ENCODE results near the gene IRF8.
"Not testable (repeated sequence)": the region's sequence is repeated elsewhere in the genome, so short reads cannot be mapped to it uniquely, and the experiment has no call there.

The IRF8 gene

DNA sequence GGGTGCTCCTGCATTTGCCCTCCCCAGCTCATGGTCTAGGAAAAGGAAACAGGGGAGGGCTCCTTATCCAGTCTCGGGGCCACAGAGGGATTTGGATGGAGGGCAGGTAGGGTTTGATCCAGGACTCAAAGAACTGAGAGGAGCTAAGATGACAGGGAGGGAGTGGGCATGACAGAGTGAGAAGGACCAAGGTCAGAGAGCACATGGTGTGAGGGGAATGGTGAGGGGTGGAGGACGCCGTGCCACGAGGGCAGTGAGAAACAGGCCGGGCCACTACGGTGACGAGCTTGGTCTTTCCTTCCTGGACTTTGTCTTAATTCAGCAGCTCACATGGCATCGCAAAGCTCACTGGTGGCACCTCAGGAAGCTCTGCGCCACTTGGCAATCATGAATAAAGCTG lies 35.2 kb downstream of the IRF8 start:
- DNase-seq (ENCODE audit: low read depth, low spot score) = no peak

DNA sequence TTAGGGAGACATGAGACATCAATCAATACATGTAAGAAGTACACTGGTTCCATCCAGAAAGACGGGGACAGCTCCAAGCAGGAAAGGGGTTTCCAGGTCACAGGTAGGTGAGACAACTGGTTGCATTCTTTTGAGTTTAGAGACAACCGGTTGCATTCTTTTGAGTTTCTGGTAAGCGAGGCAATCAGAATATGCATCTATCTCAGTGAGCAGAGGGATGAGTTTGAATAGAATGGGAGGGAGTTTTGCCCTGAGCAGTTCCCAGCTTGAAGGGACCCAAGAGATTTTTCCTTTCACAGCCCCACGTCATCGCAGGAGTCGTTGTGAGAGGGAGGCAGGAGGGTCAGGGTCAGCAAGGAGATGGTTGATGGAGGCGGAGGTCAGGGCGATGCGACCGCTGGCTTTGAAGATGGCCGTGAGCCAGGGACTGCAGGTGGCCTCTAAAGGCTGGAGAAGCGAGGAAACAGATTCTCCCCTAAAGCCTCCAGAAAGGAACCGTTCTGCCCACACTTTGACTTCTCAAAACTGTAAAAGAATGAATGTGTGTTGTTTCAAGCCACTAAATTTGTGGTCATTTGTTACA lies 36.5 kb downstream of the IRF8 start:
- no peak for DNase-seq (ENCODE audit: low read depth, low spot score)

DNA sequence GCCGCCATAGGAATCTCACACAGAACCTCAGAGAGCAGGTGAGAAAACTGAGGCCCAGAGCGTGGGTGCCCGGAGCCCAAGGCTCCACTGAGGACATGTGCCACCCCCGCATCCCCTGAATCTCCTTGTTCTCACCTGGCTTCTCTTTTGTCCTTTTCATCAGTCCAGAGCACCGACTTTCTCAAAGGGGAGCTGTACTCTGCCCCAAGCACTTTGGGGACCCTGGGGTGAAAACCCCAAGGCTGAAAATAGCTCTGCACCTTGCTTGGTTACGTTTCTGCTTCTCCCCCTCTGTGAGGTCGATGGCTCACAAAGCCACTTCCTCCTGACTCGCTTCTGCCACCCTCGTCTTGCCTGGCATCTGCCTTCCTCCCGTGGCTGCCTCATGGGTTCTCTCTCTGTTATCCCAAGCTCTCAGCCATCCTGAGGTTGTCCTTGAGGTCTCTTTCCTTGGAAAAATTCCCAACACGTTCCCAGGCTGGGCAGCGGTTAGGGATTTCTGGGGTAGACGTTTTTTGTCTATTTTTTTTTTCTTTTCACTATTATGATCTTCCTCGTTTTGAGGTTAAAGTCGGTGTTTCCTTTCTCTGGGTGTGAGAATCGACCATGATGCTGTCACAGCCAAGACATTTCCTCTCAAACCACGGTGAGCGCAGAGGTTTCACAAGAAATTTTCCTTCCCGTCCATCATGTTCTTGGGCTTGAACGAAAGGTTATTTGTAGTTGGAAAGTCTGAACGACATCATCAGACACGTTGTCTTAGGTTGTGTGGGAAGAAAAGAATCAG lies 37.2 kb downstream of the IRF8 start:
- peak; percentile 55 for DNase-seq (ENCODE audit: low read depth, low spot score)

- no peak for DNase-seq (ENCODE audit: low read depth, low spot score)
These were observed 37.9 kb downstream of the IRF8 start for GRCh38 chr16:85936816-85937215.

DNA sequence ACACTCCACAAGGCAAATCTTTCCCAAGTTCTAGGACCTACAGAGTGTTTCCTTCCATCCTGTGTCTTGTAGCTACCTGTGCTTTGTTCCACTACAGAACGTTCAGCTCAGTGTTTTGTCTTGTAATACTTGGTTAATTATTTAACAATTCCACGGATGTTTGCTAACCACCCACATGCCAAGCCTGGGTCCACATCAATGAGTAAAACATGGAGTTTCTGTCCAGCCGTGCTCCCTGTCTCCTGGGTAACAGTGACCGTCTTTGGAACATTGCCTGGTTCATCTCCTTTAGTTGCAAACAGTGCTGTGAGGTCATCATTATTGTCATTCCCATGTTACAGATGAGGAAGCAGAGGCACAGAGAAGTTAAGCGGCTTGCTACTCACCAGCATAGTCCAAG lies 41.3 kb downstream of the IRF8 start:
- DNase-seq (ENCODE audit: low read depth, low spot score) = no peak

DNA sequence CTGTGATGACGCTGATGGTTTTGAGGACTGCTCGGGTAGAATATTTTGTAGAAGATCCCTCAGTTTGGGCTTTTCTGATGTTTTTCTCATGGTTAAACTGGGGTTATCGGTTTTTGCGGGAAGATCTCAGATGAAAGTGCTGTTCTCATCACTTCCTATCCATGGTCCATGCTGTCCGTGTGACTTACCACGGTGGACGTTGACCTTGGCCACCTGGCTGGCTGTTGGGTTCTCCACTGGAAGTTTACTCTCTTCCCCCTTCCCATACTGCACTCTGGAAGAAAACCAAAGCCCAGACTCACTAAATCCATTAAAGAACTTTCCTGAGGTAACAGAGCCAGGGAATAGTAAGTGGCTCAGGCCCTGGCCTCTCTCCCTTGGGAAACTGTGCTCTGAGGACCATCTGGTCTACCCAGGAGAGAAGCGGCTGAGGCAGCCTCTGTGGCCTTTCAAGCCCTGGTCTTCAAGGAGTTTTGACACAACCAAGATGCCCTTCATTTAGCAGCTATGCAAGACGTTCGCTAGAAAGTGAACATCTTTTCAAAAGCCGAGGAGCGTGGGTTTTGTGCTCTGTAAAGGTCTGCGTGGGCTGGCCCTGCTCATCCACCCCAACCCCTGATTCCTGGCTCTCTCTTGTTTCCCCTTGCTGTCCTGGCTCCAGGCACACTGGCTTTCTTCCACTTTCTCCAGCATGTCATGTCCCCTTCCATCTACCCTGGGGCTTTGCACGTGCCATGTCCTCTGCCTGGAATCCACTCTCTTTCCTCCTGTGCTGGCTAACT lies 43.1 kb downstream of the IRF8 start:
- no peak for DNase-seq (ENCODE audit: low read depth, low spot score)

- not testable (repeated sequence) for DNase-seq (ENCODE audit: low read depth, low spot score)
These were observed 43.7 kb downstream of the IRF8 start for GRCh38 chr16:85942659-85943058.

DNA sequence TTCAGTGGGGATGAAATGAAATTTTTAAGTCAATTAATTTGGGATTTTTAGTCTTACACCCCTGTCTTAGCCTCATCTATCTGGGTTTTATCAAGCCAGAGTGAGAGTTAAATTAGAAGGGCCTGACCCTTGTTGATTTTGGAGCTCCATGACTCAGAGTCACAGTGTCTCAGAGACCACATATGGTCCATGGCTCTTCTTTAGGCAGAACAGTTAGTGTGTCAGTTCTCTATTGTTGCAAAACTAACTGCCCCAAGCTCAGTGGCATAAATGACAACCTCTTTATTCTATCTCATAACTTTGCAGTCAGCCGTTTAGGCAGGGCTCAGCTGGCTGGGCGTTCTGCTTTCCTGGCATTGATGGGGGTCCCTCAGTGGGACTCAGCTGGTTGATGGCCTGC lies 44.7 kb downstream of the IRF8 start:
- DNase-seq (ENCODE audit: low read depth, low spot score) = no peak

DNA sequence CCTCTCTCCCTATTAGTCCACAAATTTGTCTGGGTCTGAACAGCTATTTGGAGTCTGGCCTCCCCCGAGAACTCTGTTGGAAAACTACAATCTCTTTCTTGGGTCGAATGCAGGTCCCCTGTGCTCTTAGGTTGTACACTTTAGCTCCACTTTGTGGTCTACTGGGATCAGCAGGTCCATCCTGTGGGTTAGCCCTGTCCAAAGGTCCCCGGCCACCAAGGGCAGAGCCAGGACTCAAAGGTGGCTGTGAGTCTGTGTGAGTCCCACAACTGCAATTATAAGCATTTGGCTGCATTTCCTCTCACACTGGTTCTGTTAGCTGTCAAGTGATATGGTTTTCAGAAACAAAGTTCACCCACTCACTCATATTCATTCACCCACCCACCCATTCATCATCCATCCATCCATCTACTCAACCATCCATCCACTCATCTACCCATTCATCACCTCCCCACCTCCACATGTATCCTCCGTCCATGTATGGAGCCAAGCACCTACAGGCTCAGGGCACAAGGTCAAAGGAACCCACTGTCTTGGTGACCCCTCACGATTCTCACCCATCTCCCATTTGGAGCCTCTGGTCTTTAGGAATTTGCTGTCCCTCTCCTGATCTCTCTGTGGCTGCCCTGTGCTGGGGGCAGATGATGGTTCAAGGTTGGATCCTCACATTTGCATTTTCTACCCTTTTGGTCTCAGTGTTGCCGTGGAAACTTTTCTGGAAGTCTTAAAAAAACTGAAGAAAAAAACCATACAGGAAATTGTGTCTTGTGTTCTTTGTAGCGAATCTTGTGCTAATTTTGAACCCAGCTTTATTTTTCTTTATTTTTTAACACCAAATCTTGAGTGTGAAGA lies 45.8 kb downstream of the IRF8 start:
- DNase-seq (ENCODE audit: low read depth, low spot score) = no peak

GRCh38 chr16:85945424-85945751 lies 46.4 kb downstream of the IRF8 start:
- DNase-seq (ENCODE audit: low read depth, low spot score) = no peak

DNA sequence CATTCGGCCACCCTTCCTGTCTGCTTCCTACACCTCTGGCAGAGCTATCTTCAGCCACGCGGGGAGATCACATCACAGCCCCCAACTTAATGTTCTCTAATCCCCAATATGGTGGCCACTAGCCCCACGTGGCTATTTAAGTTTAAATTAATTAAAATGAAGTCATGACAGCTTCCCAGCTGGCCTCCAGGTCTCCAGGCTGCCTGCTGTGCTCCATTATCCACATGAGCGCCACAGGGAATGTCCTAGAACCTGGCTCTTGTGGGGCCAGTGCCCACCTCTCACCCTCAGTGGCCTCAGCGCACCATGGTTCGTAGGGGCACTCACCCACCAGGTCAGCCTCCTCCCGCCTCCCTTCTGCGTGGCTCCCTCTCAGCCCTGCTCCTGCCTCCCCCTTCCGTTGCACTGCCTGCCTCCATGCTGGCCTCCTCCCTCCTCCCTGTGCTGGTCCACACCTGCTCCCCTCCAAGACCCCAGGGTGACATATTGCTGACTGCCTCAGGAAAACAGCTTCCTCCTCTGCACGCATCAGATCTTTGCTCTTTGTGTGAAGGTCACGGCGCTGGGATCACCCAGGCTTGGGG lies 47.7 kb downstream of the IRF8 start:
- DNase-seq (ENCODE audit: low read depth, low spot score) = no peak

GRCh38 chr16:85947230-85948137 lies 48.5 kb downstream of the IRF8 start:
- DNase-seq (ENCODE audit: low read depth, low spot score) = peak; percentile 25

- DNase-seq (ENCODE audit: low read depth, low spot score) = no peak
These were observed 49.2 kb downstream of the IRF8 start for GRCh38 chr16:85948138-85948509.

DNA sequence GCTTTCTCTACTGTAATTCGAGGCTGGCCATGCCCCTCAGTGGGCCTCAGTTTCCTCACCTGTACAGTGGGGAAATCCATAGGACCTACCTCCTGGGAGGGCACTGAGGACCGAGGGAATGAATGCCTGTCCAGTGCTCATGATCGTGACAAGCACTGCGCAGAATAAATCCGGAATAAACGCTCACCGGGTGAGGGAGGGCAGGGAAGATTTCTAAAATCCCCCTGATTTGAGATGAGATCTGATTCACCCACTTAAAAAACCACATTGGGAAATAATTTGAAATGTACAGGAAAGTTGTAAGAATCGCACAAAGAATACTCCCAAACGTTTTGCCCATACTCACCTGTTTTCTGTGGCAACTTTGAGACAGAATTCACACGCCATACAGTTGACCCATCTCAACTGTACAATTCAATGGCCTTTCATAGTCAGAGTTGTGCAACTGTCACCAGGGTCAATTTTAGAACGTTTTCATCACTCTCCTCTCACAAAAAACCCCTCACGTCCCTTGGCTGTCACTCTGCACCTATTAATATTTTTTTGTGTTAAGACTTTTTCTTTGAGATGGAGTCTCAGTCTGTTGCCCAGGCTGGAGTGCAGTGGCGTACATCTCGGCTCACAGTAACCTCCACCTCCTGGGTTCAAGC lies 49.8 kb downstream of the IRF8 start:
- DNase-seq (ENCODE audit: low read depth, low spot score) = no peak

DNA sequence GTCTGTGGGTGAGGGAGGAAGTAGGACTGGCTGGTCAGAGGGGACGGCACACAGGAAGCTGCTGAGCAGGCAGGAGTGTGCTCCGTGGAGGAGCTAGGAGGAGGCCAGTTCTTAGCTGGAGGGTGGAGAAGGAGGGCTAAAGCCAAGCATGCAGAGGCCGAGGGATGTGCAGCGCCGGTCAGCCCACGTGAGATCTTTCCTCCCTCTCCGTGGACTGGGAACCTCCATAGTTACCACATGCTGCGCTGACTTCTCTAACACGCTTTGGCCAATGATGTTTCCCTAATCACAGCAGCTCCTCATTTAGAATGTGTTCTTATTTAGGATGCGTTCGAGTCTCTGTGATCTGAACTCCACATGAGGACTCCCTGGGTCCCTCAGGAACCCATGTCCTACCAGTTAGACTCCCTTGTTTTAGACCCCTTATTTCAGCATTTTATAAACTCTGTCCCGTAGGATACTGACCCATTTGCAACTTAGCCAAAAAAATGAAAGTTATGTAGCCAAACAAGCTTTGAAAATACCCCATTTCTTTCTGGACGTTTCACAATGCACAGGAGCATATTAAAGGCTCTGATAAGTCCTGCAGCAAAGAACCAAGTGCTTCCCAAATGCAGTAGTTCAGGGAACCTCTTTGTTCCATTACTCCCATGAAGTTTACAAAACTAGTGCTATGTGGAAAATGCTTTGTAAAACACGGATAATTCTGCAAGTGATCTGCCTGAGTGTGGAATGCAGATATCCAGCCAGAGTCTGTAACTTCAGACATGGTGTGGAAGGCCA lies 51.4 kb downstream of the IRF8 start:
- DNase-seq (ENCODE audit: low read depth, low spot score) = no peak

DNA sequence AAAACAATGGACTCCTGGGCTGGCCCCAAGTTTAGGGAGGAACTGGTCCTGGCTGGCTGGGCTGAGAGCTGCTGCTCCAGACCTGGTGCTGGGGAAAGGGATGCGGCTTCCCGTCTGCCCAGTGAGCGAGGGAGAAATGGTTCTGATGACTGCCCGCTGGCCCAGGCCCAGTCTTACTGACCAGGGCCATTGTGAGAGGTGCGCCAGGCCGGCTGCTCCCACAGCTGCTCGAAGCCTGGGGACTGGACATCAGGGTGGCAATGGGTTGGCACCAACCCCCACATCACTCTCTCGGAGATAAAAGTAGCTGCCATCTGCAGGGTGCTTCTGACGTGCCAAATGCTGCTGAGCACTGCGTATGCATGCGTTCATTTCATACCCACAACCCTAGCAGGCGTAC lies 53.2 kb downstream of the IRF8 start:
- no peak for DNase-seq (ENCODE audit: low read depth, low spot score)

DNA sequence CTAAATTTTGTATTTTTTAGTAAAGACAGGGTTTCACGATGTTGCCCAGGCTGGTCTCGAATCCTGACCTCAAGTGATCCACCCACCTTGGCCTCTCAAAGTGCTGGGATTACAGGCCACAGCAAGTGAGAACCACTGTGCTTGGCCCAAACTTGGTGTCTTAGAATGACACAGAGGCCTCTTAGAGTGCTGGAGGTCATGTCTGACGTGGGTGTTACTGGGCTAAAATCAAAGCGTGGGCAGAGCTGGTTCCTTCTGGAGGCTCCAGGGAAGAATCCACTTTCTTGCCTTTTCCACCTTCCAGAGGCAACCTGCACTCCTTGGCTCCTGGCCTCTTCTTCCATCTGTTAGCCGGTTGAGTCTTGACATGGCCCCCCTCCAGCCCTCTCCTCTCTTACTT lies 53.8 kb downstream of the IRF8 start:
- no peak for DNase-seq (ENCODE audit: low read depth, low spot score)

DNA sequence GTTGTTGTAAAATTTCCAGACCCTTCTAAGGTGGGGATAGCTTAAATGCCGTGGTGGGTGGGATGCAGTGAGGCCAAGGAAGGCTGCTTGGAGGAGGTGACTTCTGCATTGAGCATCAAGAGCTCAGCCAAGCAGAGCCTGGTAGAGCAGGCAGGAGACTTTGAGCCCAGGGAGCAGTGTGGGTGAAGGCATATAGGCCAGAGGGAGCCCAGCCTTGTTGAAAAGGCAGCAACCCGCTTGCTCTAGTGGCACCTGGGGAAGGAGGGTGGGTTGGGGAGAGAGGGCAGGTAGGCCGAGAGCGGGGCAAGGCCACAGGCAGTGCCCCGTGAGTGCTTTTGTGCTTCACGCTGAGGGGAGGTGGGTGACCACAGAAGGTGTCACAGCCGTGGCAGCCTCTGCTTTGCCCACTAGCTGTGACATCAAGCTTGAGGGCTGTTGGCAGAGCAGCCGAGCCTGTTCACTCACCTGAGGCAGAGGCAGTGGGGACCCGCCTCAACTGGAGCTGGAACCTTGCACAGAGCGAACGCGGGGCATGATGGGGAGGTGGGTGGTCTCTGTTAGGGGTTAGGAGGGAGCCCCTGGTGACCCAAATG lies 56.1 kb downstream of the IRF8 start:
- no peak for DNase-seq (ENCODE audit: low read depth, low spot score)

DNA sequence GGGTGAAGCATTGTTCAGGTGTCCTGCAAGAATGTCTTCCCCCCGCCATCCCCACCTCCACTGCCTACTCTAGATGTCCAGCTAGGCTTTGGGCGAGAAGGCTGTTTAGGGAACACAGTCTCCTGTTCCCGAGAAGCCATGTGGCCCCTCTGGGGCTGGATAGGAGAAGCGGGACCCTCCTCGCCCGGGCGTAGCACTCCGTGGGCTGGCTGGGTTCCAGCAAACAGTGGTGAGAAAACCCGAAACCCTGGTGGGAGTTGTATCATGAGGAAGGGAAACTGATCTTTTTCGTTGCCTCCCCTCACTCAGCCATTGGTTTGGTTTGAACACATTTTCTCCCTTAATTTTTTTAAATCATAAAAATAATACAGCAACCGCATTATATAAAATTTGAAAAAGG lies 56.6 kb downstream of the IRF8 start:
- DNase-seq (ENCODE audit: low read depth, low spot score) = no peak
